Keratinocyte (primary cell): Measurements from ENCODE around the gene LCE1C.

ENCODE experiments used
- EZH2 ChIP-seq: IDR thresholded peaks from one replicate; pipeline ENCODE4 v1.6.1; 2012; ENCODE audit warnings: inconsistent platforms, mild to moderate bottlenecking, low read length, moderate library complexity
- TF ChIP-seq, protein P1 (sequence below), 3 experiments: IDR thresholded peaks in 1 of 3; conservative IDR thresholded peaks in 1 of 3; optimal IDR thresholded peaks in 1 of 3; 2 replicates in 2 of 3; 3 replicates in 1 of 3; pipeline versions ENCODE3 to v1.5.1; 2011; ENCODE audit warnings: low read length in 3 of 3, mild to moderate bottlenecking in 3 of 3, moderate library complexity in 2 of 3, control low read depth in 1 of 3, inconsistent platforms in 1 of 3; ENCODE audit not compliant: insufficient read depth in 2 of 3; ENCODE audit errors: extremely low read depth in 1 of 3

DNA sequence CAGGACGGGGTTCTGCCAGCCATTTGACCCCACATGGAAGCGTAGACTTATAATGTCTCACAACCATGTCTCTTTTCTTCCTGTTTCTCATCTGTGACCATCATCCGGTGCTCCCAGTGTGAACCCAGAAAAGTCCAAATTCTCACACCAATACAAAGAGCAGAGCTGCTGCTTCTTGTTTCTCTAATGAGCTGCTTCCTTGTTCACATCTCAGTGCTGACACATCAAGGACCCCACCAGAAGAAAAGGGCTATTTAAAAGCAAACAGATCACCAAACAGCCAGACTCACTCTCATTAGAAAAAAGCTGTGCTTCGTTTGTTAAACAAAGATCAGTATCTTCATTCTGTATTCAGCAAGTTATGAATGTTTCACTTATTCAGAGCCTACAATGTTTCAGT, 10.8 kb downstream of the LCE1C start:
- no peak for TF ChIP-seq EZH2
- TF ChIP-seq, protein P1, sequence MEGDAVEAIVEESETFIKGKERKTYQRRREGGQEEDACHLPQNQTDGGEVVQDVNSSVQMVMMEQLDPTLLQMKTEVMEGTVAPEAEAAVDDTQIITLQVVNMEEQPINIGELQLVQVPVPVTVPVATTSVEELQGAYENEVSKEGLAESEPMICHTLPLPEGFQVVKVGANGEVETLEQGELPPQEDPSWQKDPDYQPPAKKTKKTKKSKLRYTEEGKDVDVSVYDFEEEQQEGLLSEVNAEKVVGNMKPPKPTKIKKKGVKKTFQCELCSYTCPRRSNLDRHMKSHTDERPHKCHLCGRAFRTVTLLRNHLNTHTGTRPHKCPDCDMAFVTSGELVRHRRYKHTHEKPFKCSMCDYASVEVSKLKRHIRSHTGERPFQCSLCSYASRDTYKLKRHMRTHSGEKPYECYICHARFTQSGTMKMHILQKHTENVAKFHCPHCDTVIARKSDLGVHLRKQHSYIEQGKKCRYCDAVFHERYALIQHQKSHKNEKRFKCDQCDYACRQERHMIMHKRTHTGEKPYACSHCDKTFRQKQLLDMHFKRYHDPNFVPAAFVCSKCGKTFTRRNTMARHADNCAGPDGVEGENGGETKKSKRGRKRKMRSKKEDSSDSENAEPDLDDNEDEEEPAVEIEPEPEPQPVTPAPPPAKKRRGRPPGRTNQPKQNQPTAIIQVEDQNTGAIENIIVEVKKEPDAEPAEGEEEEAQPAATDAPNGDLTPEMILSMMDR (optimal IDR thresholded peaks at IDR 0.05 in 1 of 3, IDR thresholded peaks at IDR 0.05 in 1 of 3, conservative IDR thresholded peaks at IDR 0.05 in 1 of 3; ENCODE audit: extremely low read depth in 1 of 3, insufficient read depth in 2 of 3, low read length in 3 of 3): no peak
